Embryonic facial prominence (tissue), 1 donor: ENCODE results near the gene DUOX1.

ENCODE experiments used
- DNase-seq: peaks from one replicate; pipeline ENCODE4 v3.0.0-alpha.2; 2016; ENCODE audit errors: extremely low spot score

The DUOX1 gene

GRCh38 chr15:45168751-45169551 is 39.2 kb downstream of the DUOX1 start:
- no peak for DNase-seq

GRCh38 chr15:45169608-45170480 is 40.0 kb downstream of the DUOX1 start:
- DNase-seq: no peak

- no peak for DNase-seq
Observed at GRCh38 chr15:45171912-45172311, 42.1 kb downstream of the DUOX1 start.

DNA sequence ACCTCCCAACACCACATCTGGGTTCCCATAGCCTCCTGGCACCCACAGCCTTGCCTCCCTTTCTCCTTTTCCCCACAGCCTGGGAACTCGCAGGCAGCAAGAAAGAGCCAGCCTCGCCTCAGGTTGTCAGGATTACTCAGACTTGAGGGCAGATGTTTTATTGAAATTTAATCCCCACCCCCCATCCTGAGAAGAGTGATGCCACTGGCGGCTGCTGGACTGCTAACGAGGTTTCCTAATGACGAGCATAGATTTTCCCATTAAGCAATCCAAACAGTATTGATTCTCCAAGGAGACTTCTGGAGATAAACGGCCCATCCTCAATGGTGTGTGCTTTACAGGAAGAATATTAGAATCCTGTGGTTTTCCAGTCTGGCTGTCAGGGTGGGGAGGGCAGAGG is 44.3 kb downstream of the DUOX1 start:
- DNase-seq: no peak

GRCh38 chr15:45174577-45174976 is 44.8 kb downstream of the DUOX1 start:
- no peak for DNase-seq

DNA sequence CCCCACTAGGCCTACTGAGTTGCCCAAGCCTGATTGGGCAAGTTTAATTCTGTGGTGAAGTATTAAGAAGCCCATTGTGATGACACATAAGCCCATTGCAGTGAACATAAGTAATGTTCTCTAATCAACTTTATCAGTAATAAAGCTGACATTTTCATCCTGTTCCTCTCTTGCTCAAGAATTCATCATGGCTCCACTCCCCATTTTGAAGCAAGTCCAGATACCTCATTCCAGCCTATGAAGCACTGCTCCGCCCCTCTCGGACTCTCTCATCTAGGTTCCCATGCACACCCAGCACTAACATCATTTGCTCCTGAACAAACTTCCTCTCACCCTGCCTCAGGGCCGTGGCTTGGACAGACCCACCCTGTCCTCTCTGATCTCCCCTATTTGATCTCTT is 47.5 kb downstream of the DUOX1 start:
- no peak for DNase-seq

- DNase-seq: no peak
Observed at GRCh38 chr15:45179221-45179985, 49.6 kb downstream of the DUOX1 start.

- no peak for DNase-seq
Observed at GRCh38 chr15:45180201-45180600, 50.4 kb downstream of the DUOX1 start.

DNA sequence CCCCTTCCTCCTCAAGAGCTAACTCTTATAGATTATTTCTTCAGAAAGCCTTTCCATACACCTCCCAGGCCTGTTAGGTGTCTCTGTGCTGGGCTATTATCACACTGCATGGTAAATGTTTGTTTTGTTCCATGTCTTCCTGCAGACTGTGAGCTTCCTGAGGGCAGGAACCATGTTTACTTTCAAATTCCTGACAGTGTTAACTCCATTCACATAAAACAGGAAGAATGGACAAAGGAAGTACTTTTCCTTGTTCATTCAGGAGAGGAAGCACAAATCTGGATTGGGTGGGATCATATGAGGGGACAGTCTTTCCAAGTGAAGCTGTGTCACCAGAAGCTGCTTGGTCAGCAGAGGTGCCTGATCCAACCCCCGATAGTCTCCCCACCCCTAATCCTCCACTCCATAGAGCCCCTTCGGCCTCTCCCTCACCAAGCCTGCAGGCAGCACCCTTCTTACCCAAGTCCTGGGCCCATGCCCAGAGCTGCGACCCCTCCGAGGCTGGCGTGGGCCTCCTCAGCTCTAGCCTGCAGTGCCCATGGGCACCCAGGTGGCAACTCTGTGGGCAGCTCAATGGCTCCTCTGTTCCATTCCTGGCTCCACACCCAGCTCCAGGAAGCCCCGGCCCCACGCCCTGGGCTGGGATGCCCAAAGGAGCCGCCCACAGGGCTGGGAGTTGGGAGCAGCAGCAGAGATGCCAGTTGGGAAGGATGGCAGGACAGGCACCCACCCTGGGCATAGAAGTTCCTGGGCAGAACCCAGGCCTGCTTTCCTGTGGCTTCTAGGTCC is 51.0 kb downstream of the DUOX1 start:
- DNase-seq: no peak

GRCh38 chr15:45181491-45182285 is 51.9 kb downstream of the DUOX1 start:
- no peak for DNase-seq

DNA sequence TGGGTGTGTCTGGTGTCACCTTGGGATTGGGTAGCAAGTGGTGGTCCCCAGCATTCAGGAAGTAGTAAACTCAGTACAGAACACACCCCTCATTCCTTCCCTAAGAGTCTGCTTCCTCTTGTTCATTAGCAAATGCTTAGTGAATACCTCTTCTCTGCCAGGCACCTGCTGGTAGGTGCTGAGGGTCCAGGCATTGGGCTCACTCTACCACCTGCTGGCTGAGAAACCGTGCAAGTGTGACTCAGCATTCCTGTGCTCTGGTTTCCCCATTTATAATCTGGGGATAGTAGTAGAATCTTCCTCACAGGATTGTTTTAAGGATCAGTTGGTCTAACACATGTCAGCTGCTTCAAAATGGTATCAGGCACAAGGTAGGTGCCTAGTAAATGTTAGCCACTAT is 53.2 kb downstream of the DUOX1 start:
- no peak for DNase-seq

DNA sequence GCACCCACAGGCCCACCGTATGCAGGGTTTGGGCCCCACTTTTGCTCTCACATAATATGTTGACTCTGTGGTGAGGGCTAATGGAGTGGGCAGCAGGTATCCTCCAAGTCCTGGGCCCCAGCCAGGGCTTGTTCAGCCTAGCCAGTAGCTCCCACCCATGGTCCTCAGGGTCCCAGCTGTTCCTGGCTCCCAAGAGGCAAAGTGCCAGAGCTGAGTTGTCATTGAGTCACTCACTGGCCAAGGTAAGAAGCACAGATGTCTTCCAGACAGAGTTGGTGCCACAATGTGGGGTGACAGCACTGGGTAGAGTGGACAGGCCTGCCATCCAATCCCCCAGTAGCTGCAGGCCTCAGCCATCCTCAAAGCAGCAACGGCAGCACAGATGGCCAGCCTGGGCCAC is 53.7 kb downstream of the DUOX1 start:
- no peak for DNase-seq

DNA sequence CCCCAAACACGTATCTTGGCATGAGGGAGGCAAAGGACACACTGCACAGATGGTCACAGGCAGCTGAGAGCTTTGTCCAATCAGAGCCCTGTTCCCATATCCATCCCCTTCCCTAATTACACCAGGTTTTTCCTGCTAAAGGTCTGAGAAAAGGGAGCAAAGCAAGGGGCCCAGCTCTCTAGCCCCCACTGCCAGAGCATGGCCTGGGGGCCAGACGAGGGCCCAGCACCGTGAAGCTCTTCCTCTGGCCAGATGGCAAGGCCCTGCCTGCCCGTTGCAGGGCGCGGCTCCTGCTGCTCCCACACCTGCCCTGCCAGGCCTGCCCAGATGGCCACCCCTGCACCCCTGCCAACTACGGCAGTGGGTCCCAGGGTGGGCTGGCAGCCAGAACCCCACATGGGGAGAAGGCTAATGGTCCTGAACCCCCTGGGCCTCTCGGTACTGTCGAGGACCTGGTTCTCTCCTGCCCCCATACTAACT is 54.8 kb downstream of the DUOX1 start:
- DNase-seq: no peak

DNA sequence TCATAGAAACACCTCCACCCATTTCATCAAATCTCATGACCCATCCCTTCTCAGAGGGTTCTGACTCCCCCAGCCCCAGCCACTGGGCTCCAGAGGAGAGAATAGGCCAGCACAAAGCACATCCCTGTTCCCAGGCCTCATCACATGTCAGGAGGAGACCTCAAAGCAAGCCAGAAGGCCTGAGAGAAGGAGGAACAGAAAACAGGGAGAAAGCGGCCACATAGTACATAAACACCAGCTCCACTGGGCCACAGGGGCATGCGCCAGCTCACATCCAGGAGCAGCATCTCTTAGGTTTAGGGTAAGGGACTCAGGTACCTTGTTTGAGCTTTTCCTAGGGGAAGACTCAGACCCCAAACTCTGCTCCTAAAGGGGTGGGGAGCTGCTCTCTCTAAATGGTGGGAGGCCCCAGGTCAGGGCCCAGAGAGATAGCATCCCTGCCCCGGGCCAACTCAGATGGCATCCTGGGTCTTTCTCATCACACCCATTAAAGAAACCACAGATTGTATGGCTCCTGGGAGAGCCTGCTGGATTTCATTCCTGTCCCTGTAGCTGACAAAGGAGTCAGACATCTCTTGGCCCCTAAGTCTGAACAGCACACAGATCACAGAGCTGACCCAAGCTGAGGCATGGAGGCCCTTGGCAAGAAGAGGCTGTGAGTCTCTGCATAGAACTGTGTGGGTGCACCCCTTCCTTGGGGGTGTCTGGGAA is 55.4 kb downstream of the DUOX1 start:
- no peak for DNase-seq

DNA sequence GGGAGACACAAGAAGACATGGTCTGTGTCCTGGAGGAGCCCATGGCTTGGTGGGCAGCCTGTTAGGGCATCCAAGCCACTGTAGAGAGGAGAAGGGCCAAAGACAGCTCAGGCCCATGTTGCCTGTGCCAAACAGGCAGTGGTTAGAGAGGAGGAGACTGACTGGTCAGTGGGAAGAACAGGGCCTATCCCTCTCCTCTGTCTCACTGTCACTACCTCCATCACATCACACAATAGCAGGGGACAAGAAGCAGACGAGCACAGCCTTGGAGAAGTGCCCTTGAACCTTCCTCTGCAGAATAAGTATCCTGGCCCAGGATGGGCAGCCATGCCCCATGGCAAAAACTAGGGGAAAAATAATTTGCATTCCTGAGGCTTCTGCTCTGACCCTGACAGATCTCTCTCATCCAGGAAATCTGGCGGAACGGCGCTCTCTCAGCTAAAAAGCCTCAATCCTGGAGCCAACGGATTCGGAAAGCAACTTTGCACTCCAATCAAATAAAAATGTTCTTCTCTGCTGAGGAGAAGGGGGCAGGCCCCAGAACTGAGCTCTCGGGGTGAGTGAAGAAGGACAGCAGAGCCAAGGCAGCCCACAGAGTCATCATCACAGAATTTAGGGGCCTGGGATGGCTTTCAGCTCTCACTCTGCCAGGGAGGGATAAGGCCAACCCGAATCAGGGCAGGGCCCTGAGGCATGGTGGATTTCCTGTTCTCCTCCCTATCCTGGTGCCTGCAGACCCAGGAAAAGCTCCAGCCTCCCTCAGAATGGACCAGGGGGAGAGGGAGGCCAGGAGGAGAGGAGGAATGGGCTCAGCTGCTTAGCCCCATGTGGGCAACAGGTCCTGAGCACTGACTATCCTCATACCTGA is 56.3 kb downstream of the DUOX1 start:
- no peak for DNase-seq

GRCh38 chr15:45186771-45187577 is 57.2 kb downstream of the DUOX1 start:
- no peak for DNase-seq

DNA sequence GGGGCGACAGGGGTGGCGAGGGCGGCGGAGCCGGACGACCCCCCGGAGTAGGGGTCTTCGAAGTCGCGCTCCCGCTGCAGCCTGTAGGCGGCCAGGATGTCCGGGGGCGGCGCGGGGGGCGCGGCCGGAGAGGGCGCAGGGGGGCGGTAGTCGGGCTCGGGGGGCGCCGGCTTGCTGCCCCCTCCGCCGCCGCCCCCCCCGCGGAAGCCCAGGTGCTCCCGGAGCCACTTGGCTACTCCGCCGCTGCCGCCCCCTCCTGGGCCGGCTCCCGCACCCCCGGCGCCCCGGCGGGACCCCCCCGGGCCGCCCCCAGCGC is 57.7 kb downstream of the DUOX1 start:
- DNase-seq: no peak
